Activated CD4-positive, alpha-beta T cell treated with anti-CD3 and anti-CD28 coated beads for 1 hour (primary cell): ENCODE results near the gene PITPNC1.

Source experiments
- DNase-seq: peaks from one replicate; pipeline ENCODE4 v3.0.0-alpha.2; 2020

The PITPNC1 gene

GRCh38 chr17:67519801-67520251, 142.7 kb downstream of the PITPNC1 start:
- no peak for DNase-seq

DNA sequence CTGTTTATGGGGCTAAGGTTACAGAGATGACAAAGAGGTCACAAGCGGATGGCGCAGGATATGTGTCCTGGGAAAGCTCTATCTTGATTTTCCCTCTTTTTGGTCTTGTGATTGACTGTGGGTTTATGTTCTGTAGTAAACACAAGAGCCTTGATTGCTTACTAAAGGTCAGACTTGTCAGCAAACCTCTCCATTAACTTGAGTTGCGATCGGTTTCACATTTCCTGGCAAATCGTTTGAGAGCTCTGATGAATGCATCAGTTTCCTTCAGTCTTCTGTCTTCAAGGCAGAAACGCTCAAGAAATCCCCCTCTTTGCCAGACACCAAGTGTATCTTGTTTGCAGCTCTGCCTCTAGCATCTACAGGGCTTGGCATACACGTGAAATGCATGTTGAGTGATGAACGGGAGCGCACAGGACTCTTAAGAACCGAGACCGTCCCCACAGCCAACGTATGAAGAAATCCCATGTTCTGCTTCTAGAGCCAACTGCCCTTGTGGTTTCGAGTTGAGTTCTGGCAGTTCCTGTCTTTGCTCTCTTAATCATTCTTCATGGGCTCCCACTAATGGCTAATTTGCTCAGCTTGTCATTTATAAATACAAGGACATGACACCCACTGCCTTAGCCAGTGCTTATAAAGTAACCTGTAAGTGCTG, 143.3 kb downstream of the PITPNC1 start:
- DNase-seq: no peak

DNA sequence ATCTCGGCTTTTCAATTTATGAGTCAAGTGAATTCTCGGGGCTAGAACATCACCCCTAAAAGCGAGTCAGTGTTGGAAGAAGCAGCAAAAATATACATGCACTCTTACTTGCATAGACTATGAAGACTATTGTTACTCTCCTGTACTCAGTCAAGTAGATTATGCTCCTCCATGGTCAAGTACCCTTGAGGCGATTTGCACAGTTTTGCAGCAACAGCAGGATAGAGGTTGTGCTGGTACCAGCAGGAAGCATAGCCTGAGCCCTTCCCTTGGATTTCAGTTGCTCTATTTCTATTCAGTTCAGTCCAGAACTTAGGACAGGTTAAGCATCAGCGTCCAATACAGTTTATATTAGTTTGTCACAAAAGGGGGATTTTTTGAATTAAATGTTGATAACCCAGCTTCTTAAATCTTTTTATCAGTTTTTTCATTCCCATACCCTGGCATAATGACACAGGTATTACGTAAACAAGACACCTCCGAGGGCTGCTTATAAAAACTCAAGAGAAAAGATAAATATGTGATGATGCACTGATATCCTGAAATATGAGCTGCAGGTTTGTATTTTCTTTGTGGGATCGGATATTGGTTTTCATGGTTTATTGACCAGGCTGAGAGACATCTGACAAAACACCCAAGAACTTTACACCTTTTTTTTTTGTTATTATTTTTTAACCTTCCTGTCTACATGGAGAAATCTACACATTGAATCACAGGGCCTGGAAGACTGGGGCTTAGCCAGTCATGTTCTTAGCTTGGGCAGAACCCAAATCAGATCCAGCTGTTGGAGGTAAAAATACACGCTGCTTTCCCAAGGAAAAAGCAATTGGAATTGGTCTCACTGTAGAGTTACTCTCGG, 144.1 kb downstream of the PITPNC1 start:
- no peak for DNase-seq

DNA sequence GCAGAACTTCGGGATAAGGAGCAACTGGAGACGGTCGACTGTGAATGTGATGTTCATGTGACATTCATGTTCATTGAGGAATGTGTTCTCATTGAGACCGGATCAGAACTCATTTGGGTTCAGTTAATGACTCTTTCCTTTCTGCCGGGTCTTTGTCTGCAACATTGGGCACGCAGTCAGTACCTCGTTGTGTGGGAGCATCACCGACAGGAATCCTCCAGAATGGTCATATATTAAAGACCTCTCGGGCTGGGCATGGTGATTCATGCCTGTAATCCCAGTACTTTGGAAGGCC, 144.6 kb downstream of the PITPNC1 start:
- DNase-seq: no peak

DNA sequence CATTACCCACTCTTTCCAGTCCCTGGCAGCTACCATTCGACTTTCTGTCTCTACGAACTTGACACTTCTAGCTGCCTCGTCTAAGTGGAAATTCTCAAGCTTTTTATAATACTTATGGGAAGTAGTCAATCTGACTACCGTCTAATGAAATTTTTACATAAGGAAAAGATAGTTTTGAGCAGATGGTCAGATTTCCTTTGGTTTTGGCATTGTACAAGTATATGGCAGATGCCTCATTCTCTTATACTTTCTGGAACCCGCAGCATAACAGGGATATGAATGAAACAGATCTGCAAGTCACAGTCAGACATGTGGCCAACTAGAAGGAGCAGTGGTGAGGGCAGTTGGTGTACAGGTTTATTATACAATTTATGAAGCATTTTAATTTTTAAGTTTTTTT, 146.0 kb downstream of the PITPNC1 start:
- no peak for DNase-seq

GRCh38 chr17:67525239-67526135, 148.4 kb downstream of the PITPNC1 start:
- DNase-seq: no peak

DNA sequence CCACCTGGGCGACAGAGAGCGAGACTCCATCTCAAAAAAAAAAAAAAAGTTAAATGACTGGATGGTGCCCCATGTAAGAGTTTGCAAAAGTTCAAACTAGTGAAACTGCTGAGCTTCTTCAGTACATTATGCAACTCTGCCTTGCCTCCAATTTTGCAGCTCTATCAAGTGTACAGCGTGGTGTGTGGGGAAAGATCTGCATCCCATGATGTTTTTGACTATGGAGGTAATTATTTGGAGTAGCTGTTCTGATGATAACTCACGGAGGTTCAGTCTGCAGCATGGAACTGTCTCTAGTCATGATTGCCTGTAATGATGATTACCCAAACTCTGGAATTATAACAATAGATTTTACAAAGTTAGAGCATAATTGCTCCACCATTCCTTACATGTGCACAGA, 149.6 kb downstream of the PITPNC1 start:
- DNase-seq: no peak

DNA sequence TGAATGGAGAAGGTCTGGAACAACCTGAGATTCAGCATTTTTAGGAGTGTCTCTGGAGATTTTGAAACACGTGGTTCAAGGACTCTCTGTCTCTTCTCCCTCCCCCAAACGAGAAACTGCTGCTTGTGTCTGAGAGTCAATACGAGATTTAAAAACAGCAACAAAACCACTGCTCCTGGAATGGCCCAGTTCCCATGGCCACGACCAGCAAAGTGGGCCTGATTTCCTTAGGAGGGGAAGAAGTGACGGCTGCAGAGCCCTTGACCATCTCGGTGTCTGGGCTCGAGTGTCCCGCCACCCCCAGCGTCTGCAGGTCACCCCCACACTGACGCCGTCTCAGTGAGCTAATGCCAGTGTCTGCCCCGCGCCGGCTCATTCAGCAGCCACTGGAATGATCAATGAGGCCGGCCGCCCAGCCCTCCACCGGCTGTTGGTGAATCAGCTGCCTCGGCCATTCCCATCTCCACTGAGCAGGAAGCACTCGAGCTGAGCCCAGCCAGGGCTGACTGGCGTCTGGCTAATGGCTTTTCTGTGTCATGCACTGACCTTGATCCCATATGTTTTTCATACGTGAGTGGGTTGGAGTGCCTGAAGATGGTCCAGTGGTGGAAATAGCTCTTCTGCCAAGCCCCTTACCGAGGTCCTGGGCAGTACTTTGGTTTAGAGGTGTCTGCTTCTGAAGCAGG, 151.8 kb downstream of the PITPNC1 start:
- DNase-seq: no peak

GRCh38 chr17:67531291-67531690, 154.2 kb downstream of the PITPNC1 start:
- no peak for DNase-seq

- no peak for DNase-seq
Measured at GRCh38 chr17:67532326-67532871, 155.3 kb downstream of the PITPNC1 start.

DNA sequence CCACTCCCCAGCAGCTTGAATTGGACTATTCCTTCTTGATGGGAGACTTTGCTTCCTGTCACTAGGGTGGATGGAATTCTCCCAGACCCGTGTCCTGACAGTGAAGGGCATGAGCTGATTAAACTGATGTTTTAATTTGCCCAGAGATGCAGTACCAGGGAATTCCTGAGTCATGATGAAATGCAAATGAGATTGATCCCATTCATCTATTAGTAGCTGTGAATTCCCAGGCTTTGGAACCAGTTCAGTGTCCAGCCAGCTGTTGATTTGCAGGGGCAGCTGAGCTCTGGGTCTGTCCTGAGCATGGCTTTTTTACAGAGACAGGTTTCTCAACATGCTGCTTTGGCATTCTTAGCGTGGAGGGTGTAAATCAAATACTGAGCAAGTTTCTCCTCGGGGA, 157.9 kb downstream of the PITPNC1 start:
- no peak for DNase-seq

- DNase-seq: no peak
Measured at GRCh38 chr17:67542219-67543114, 165.4 kb downstream of the PITPNC1 start.

DNA sequence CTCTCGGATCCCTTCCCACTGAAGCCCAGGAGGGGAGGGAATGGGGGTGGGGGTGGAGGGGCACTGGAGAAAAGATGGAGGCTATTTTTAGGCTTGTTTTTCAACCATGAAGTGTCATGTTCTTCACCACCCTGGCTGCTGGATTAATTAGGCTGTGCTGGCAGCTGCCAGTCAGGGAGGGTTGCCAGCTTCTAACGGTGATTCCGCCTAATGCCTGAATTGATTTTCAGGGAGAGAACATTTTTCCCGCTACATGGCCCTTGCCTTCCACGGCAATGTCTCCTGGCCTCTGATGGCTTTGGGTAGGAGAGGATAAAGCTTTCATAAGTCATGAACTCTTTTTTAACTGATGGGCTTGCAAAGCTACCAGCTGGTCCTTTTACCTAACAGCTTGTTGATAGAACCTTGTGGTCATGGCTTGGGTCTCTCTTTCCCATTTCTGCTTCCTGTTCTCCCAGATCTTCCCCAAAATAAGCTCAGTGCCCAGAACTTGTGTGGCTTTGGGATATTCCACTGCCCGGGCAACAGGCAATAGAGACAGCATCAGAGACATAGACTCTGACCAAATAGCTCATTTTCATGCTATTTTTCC, 167.4 kb downstream of the PITPNC1 start:
- no peak for DNase-seq

DNA sequence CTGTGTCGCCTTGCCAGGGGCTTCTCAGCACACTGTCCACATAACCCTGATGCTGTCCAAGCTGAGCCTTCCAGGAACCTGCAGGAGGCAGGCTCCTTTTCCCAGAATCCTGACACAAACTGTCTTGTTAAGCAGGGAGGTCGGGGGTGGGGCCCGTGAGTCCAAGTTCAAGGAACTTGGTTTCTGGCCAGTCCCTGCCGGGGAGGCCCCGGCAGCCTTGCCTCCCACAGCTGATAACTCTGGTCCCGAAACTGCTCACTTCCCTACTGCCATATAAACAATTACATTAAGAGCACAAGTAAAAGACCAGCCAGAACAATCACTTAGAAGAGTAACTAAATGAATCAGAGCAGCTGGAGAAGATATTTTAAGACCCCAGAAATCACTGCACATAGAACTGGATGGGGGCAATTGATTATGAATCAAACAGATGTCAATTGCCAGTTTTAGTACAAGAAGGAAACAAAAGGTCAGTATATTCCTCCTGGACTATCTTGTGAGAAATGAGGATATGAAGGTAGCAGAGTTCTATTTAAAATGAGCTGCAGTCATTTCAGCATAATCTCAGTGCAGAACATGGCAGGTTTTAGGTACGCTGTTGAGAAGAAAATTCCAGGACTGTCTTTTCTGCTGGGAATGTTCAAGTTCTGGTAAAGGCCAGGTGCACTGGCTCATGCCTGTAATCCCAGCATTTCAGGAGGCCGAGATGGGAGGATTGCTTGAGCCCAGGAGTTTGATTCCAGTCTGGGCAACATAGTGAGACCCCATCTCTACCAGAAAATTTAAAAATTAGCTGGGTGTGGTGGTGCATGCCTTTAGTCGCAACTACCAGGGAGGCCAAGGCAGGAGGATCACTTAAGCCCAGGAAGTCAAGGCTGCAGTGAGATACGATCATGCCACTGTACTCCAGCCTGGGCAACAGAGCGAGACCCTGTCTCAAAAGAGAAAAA, 169.8 kb downstream of the PITPNC1 start:
- DNase-seq: no peak

DNA sequence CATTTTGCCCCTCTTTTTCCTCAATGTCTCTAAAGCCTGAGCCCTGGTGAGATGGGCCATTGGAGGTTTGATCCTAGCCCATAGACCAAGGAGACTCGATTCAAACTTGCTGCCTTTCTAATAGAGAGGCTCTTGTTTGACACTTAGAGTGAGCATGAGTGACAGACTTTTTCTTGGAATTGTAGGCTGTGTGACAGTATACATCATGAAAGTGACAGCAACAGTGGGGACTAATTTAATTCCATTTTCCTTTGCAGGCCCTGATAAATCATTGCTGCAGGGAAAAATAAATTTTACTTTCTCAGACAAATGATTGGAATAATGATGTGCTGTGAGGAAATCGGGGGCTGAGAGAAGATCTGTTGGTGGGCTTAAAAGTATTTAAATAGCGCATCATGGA, 171.6 kb downstream of the PITPNC1 start:
- no peak for DNase-seq

- no peak for DNase-seq
Measured at GRCh38 chr17:67549820-67550219, 172.7 kb downstream of the PITPNC1 start.

DNA sequence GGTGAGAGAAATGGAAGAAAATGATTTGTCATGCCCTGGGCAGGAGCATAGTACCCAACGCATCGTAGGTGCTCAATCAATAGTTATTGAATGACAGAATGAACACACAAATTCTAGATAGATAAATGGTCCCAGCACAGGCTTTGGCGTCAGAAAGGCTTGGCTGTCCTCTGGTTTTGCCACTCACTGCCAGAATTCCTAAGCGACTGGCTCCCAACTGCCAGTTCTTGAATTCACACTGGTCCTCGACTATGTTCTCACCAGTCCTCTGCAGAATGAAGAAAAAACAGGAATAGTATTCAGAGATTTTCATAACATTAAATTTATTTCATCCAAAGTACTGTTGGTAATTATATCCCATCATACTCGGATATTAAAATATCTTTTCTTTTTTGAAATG, 177.6 kb downstream of the PITPNC1 start:
- no peak for DNase-seq

- DNase-seq: no peak
Measured at GRCh38 chr17:67555855-67556254, 178.8 kb downstream of the PITPNC1 start.

DNA sequence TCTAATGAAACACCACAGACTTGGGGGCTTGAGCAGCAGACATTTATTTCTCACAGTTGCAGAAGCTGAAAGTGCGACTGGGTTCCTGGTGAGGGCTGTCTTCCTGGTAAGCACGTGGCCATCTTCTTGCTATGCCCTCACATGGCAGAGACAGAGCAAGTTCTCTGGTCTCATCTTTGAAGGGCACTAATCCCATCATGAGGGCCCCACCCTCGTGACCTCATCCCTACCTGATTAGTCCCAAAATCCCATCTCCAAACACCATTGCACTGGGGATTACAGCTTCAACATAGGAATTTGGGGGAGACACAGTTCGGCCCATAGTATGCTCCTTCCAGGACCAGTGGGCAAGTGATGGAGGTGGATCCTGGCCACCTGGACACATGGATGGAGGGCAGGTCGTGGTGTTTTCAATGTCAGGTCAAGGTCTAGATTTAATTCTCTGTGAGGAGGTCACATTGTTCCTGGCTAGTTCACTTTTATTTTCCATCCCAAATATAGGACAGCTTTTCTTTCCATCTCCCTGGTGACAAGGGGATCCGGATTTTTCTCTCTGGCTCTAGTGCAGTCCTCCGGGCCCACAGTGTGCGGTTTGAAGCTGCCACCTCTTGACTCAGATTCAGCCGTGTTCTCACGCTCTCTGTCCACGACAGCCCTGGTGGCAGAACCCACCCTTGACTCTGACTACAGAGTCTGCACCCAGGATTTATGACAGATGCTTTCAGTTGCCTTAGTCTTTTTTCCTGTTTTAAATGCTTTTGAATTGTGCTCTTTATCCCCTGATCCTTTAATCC, 180.2 kb downstream of the PITPNC1 start:
- DNase-seq: no peak
